HG02678 (cell line): ENCODE measurements around the gene WDR49.

Source experiments
- ATAC-seq: cut with Tn5 transposase; IDR thresholded peaks from one replicate; pipeline ENCODE4 v1.9.1; 2021; ENCODE audit warnings: mild to moderate bottlenecking, moderate library complexity; ENCODE audit not compliant: unreplicated experiment

The WDR49 gene

DNA sequence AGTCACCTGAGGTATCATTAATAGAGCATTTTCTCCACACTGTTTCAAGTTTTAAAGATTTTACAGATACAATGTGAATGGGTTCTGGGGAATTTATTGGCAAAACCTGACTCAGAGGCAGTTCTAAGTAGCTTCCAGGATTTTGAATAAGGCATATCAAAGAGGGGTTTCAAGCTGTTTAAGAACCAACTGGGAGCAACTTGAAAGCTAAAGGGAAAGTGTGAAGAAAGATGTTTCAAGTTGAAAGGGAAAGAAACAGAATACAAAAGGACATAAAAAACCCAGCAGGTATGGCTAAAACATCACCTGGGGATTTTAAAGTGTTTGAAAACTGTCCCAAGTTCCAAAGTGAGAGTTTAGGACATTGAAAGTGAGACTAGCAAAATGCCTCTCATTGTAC is 162.1 kb downstream of the WDR49 start:
- no peak for ATAC-seq

DNA sequence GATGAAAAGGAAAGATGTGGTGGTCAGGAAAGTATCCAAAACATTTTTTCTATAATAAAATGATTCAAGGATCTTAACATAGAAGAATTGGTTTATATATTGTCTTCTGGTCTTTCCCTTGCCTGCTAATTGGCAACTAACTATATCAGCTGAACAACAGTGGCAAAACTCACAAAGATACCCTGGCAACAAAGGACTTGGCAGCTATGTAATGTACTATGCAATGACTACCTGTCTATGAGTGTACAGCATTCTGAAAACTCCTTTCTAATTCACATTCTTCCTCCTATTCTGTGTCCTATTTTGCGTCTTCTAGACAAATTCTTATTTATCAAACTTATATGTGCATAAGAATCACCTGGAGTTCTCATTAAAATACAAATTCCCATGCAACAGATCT is 164.2 kb downstream of the WDR49 start:
- no peak for ATAC-seq

DNA sequence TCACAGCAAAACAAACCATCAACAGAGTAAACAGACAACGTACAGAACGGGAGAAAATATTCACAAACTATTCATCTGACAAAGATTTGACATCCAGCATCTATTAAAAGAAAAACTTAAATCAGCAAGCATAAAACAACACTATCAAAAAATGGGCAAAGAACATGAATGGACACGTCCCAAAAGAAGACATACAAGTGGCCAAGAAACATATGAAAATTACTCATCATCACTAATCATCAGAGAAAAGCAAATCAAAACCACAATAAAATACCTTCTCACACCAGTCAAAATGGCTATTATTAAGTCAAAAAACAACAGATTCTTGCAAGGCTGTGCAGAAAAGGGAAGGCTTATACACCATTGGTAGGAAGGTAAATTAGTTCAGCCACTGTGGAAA is 166.2 kb downstream of the WDR49 start:
- no peak for ATAC-seq

DNA sequence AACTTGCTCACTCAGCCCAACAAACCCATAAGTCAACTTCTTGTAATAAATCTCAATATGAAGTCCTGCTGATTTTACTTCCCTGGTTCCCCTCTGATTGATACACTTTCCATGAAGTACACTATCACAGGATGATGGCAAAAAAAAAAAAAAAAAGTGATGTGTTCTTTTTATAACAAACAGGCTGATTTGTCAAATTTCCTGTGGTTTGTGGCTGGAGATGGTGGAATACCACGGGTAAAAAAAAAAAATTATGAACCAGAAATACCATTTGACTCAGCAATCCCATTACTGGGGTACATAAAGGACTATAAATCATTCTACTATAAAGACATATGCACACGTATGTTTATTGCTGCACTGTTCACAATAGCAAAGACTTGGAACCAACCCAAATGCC is 169.2 kb downstream of the WDR49 start:
- no peak for ATAC-seq

DNA sequence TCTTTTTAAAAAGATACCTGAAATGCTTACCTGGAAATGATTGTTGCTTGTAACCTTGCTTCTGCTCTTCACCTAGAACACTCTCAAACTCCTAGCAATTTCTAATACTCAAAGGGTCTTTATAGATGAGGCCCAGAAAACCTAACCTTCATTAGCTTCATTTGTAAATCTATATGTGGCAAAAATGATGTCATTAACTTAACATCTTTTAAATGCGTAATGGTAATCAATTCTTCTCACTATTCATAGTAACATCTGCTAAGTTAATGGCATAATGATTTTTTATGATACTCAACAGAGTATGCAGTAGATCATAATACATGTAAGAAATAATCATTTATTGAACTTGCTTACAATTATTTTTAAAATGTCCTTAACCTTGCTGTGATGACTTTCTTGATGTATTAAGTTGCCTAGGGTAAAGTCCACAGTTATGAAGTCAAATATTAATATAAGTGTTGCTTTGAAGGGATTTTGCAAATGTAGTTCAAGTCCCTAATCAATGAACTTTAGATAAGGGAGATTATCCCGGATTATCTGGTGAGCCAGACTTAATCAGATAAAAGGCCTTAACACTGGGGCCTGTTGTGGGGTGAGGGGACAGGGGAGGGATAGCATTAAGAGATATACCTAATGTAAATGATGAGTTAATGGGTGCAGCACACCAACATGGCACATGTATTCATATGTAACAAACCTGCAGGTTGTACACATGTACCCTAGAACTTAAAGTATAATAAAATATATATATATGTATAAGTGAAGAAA is 169.8 kb downstream of the WDR49 start:
- no peak for ATAC-seq

DNA sequence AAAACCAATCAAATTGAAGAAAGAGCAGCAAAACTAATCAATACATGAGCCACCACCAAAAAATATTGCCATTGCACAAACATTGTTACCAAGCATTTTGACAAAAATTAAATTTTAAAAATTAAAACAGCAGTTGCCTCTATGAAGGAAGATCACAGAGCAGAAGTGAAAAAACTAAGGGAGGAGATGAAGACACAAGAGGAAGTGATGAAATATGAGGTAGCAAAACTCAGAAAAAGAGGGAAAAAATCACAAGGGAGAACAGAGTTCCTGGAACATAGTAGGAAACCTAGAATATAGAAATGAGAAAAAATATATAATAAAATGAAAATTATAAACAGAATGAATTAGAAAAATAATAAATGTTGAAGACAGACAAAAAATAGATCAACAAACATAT is 172.6 kb downstream of the WDR49 start:
- no peak for ATAC-seq

DNA sequence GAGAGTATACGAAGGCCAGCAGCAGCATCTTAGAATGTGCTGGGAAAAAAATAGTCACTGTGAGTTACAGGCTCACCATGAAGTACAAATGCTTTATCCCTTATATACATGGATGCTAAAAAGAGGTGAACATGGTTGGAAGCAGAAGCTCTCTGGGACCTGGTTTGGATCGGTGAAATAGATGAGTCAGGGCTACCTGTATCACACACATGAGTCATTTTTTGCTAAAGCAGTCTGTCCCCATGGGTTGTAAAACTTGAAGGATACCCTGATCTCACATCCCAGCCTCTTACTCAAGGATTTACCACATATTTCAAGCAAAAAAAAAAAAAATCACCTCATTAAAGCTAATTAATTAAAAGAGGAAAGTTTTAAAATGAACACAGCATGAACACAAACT is 173.0 kb downstream of the WDR49 start:
- ATAC-seq = no peak

DNA sequence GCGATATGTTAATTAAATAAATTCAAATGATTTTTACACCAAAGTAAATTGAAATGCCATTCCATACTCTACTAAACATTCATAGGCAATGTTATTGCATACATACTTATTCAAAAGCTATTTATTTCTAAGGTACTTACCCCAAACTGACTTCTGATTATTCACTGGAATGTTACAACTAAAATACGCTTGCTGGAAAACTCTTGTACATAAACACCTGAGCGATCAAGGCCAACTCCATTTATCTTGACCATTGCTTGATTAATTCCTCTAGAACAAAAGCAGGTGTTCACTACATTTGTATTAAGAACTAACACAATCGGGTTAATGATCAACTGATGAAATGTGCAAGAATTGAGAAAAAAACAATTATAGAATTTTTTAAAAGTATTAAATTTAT is 179.9 kb downstream of the WDR49 start, which contains the start of gene SERPINI2:
Gene SERPINI2 (minus strand): TSS at position 180 of the 400 bp plus-strand sequence. CDS start 2,208 bp downstream, outside the sequence.
- ATAC-seq = no peak

DNA sequence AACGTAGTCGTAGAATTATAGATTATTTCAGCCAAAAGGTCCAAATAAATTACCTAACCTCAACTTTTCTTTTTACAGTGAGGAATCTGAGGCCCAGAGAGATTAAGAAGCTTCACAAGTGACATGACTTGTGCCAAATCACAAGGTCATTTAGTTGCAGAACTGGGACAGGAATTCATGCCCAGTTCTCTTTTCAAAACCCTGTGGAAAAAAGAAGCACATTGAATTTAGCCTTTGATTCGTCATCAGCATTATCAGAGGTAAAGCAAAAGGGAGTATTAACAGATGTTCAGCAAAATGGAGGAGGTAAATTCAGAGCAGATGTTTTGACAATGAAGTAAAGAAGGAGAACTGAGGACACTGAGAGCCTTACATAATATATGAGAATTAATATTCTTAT is 184.4 kb downstream of the WDR49 start:
- no peak for ATAC-seq

DNA sequence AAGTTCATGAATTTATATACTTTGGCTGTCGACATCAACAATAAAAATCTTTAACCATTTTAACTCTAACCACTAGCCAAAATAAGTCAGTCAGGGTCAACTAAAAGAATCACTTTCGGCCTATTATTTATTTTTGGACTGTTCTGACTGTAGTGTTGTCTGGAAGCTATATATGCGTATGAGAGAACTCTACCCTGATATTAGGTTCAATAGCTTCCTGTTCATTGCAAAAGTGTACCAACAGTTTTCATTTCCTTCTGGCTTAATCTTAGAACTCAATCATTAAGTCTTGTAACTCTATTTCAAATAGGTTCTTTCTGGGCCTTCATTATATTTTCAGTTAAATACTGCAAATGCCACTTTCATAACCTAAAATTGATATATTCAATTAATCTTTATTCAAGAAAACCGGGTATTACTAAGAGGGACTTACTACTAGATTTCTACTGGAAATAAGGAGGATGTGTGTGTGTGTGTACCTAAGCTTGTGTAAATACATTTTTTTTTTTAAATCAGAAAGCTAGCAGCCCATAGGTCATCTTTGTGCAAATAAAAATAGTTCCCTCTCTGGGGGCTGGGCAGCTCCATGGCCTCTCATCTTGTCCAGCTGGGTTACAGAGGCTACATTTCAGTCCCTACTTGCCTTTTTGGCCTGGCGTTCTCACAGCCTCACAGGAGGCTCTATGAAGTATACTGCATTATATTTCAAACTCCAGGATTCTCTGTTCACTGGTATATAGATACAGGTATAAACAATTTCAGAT is 185.7 kb downstream of the WDR49 start:
- ATAC-seq = no peak

DNA sequence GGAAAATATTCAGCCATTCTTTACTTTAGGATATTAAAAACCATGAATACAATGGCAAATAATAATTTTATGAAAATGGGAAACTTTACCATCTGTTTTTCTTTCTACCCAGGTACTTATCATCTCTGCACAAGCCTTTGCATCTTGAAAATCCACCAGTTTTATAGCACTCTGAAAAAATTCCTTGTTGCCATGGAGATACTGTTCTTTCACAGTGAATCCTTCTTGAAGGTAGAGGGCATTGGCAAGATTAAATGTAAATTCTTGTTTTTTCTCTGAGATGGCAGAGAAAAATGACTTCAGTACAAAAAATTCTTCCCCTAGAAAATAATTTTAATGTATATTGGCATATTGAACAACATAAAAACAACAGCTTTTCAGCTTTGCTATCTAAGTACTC is 186.8 kb downstream of the WDR49 start:
- ATAC-seq = no peak

DNA sequence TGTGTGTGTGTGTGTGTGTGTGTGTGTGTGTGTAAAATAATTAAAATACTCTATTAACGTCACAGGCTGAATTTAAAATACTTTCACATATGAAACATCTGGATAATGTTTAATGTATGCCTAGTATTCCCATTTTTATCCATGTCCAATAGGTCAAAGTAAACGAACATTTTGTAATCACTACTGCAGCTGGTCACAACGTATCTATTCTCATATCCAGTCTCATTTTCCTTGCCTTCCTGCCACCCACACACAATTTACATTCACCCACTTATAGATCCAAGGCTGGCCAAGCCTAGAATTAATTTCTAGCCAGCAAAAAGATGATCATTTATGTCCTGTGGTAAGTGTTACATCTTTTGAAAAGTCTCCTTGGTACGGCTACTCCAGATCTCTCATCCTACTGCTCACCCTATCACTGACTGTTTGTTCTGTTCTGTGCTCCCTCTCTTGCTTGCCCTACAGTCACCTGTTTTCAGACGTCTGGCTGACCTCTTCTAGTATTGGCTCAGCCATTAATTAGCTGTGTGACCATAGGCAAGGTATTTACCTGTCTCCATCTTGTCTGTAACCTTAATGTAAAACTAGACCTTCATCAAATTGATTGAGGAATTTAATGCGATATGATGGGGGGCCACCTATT is 197.5 kb downstream of the WDR49 start:
- no peak for ATAC-seq

DNA sequence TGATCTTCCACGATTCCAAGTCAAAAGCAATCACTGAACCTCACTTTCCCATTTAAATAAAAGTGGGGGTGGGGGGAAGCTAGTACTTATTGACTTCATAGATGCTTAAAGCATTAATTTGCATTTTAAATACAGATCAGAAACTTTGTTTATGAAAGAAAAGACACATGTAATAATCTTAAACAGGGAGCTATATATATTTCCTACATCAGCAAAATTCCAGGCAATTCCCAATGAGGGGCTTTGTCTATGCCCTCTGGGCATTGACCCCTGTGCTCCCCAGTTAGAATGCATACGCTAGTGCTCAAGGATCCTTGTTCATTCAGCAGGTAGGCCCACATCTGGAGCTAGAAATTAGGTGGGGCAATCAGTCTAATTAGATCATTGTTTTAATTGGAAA is 199.9 kb downstream of the WDR49 start:
- no peak for ATAC-seq

DNA sequence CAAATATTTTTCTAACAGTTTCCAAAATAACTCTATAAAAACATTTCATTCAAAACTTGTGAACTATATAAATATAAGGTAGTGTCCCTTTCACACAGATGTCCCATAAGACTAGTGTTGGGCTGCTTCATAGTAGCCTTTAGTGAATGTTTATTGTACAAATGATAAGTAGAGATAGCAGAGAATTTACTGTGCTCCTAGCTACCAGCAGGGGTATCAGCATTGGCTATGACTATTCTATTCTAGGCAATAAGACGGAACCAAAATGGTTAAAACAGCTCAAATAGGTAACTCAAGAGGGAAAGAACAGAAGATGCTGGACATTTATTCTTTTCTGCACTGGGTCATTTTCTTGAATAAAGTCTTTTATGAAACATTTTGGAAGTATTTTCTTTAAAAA is 202.5 kb downstream of the WDR49 start:
- ATAC-seq = no peak

DNA sequence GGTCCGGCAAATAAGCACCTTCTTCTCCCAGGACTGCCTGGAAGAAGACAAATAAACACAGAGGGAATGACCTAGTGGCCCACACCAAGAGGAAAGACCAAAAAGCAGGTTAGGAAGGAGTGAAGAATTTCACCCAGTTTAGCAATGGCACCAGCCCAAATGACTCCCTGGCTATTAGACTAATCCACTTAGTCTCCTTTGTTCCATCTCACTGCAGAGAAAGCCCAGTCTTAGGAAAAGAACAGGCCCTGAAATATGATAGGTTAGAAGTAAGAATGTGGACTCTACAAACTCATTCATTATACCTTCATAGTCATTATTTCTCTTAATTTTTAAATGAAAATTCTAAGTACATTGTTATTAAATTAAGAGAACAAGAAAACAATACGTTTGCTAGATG is 203.1 kb downstream of the WDR49 start:
- no peak for ATAC-seq

DNA sequence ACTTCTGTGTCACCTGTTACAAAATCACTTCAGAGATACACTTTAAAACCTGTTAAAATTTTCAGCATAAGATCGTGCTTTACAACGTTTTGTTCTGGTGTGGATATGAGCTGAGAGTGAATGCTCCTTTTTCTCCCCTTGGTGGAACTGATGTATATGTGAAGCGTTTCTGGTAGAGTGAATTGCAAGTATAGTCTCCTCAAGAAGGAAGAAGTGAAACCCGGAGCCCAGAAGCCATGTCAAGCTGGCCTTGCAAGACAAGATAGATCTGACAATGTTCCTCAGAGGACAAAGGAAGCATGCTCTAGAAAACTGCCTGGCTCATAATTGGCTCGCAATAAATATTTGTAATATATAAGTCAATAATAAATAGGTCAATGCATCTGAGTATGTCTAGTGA is 203.5 kb downstream of the WDR49 start:
- no peak for ATAC-seq

DNA sequence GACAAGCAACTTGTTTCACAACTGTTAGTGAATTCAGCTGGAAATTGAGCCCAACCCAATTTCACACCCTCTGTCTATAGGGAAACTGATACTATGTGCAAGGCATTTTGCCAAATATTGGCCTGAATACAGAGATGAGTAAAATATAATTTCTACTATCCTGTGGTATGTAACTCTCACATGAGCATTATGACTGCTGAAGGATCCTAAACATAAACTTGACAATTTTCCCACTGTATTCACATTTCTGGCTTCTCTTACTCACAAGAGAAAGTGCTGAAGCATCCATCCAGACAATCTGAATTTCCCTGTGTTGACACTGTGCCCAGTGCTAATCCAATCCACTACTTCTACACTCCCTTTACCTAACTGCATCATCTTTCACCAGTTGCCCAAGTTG is 208.3 kb downstream of the WDR49 start:
- no peak for ATAC-seq

DNA sequence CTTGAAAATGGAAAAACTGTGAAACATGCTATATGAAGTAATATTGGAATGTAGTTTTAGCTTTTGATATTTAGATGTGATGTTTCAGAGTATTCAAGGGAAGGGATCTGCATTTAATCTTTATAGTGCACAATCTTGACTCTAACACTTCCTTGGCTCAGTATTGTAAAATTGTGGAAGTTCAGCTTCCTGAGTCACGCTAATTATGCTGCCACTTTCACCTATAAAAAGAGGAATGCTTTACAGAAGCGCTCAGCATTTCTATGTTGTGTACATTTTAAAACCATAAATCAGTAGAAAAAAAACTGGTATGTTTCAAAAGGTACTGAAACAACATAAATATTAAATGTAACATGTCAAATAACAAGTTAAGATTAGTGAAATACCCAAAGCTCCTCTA is 212.5 kb downstream of the WDR49 start:
- no peak for ATAC-seq

DNA sequence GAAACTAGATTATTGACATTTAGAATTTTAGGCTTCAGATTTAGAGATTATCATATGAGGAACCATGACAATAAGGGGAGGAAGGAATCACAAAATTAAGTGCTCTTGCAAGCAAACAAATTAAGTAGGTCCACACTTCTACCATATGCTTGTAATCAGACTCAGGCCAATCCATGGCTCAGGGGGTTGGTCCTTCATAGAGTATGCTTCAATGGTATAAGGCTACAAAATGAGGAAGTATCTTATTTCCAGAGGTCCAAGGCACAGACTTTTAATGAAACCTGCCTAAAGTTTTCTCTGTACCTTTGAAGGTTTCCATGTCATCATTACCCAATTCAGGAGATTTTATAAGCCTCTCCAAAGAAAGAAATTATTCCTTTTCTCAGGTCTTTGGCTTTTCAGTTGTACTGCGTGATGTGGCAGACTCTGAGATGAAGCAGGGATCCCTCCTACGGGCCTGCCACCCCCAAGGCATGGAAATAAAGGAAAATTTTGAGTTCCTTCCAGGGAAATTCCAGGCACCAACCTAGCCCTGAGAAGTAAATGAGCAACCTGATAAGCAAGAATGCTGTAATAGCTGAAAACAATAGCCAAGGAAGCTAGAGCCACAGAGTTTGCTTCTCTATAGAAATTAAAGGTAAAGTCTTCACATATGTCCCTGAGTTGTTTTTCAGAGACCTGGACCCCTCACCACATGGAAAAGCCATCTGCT is 216.2 kb downstream of the WDR49 start:
- ATAC-seq = no peak
